K562 (cell line): ENCODE results near the gene SLC25A10. TPM values are rescaled to one million over a fixed set of nuclear protein-coding genes. Genes with fewer than 3 reads are reported as not detected.

Experiments
- ATAC-seq: fragments of 200-7000 bp; cut with Tn5 transposase; 3 replicates; pipeline ENCODE4 v1.9.1; 2020; ENCODE audit warnings: moderate library complexity
- BruUV-seq: library from RNA; stranded (reverse); fragments of 400-500 nt; replicated peaks from 2 replicates; lab custom pipeline; 2021; lab: Mats Ljungman, UMichigan
- CTCF ChIA-PET: fragments of 300-600 bp; formaldehyde crosslinking; extraction: SDS; loops from one replicate; lab custom pipeline; 2021; ENCODE audit warnings: low intra/inter-chr PET ratio; lab: Yijun Ruan, JAX
- POLR2A ChIA-PET: fragments of 300-600, 350-650 bp; sonication (Branson Sonifier 250); formaldehyde crosslinking; extraction: SDS; loops from one replicate; lab custom pipeline; 2021; ENCODE audit warnings: antibody characterized with exemption, inconsistent platforms; lab: Yijun Ruan, JAX
- DNase-seq, 4 experiments: peaks; one replicate each; pipeline versions ENCODE4 v3.0.0 to v3.0.0-alpha.2; 2011 to 2018; ENCODE audit warnings: low spot score in 3 of 4, mixed read lengths in 3 of 4; ENCODE audit errors: extremely low read depth in 1 of 4
- FAIRE-seq: peaks from 2 replicates; lab custom pipeline; 2011; peaks lifted over from hg19 to GRCh38; lab: Jason Lieb, UNC
- H2AFZ ChIP-seq: 2 replicates; pipeline ENCODE4 v1.6.0; 2011; ENCODE audit warnings: low read depth, low read length, control low read depth, inconsistent platforms
- H3K27ac ChIP-seq: fragments of 200-600 bp; 3 replicates; pipeline ENCODE4 v1.8.0; 2011; ENCODE audit warnings: low read depth, mild to moderate bottlenecking, control low read depth, inconsistent platforms, low read length, moderate library complexity, mixed read lengths; ENCODE audit errors: extremely low read depth
- H3K27me3 ChIP-seq, 2 experiments: fragments of 300-600 bp in 1 of 2; 2 replicates in 1 of 2; 3 replicates in 1 of 2; pipeline versions ENCODE4 v1.6.0 to v1.8.0; 2011; ENCODE audit warnings: inconsistent platforms in 2 of 2, low read length in 2 of 2, mild to moderate bottlenecking in 1 of 2, mixed read lengths in 1 of 2, moderate library complexity in 1 of 2; ENCODE audit not compliant: control insufficient read depth in 2 of 2, insufficient read depth in 2 of 2
- H3K36me3 ChIP-seq: fragments of 300-600 bp; 3 replicates; pipeline ENCODE4 v1.8.0; 2011; ENCODE audit warnings: mild to moderate bottlenecking, low read length, inconsistent platforms; ENCODE audit not compliant: control insufficient read depth, insufficient read depth
- H3K4me1 ChIP-seq, 2 experiments: fragments of 200-600 bp in 1 of 2; replicated peaks in 1 of 2; 2 replicates in 1 of 2; 3 replicates in 1 of 2; pipeline versions ENCODE4 v1.5.1 to v1.8.0; 2011; ENCODE audit warnings: inconsistent platforms in 2 of 2, low read length in 2 of 2, mild to moderate bottlenecking in 1 of 2, mixed read lengths in 1 of 2, moderate library complexity in 1 of 2; ENCODE audit not compliant: control insufficient read depth in 2 of 2, insufficient read depth in 2 of 2
- H3K4me2 ChIP-seq: 2 replicates; pipeline ENCODE4 v1.6.1; 2011; ENCODE audit warnings: low read length, control low read depth, inconsistent platforms, mixed read lengths; ENCODE audit not compliant: insufficient read depth
- H3K4me3 ChIP-seq: fragments of 200-600 bp; sonication (generic), shearing (Covaris generic); 2 replicates; pipeline ENCODE4 v1.5.1; 2016; ENCODE audit warnings: control low read depth, inconsistent platforms
- H3K79me2 ChIP-seq: fragments of 200-600 bp; 3 replicates; pipeline ENCODE4 v1.8.0; 2011; ENCODE audit warnings: low read length, inconsistent platforms; ENCODE audit not compliant: control insufficient read depth, insufficient read depth
- H3K9ac ChIP-seq, 2 experiments: 2 replicates each; pipeline versions ENCODE4 v1.6.0 to v1.6.1; 2011; ENCODE audit warnings: low read depth in 2 of 2, low read length in 2 of 2, control low read depth in 1 of 2, inconsistent platforms in 1 of 2, mild to moderate bottlenecking in 1 of 2, mixed read lengths in 1 of 2; ENCODE audit not compliant: insufficient read depth in 1 of 2
- H3K9me1 ChIP-seq: one replicate; pipeline ENCODE4 v1.6.0; 2011; ENCODE audit warnings: inconsistent platforms, mild to moderate bottlenecking, low read length, moderate library complexity; ENCODE audit not compliant: control insufficient read depth, insufficient read depth
- H3K9me3 ChIP-seq: replicated peaks from 2 replicates; pipeline ENCODE4 v1.5.1; 2011; ENCODE audit warnings: low read depth, low read length, inconsistent platforms; ENCODE audit not compliant: control insufficient read depth, insufficient read depth
- H4K20me1 ChIP-seq: replicated peaks from 2 replicates; pipeline ENCODE4 v1.6.1; 2011; ENCODE audit warnings: low read length, inconsistent platforms, mixed read lengths; ENCODE audit not compliant: control insufficient read depth, insufficient read depth
- FOXK1 ChIP-seq: sonication (generic); formaldehyde crosslinking; IDR thresholded peaks from 2 replicates; pipeline ENCODE4 v1.8.0; 2022; ENCODE audit warnings: missing genetic modification reagents, mild to moderate bottlenecking, borderline replicate concordance
- HDAC2 ChIP-seq: fragments of 450-650 bp; IDR thresholded peaks from 2 replicates; pipeline ENCODE4 v1.6.1; 2016; ENCODE audit warnings: mild to moderate bottlenecking
- HMBOX1 ChIP-seq: sonication (generic); IDR thresholded peaks from 2 replicates; pipeline ENCODE4 v1.6.1; 2016
- HMGXB4 ChIP-seq: sonication (generic); formaldehyde crosslinking; IDR thresholded peaks from 2 replicates; pipeline ENCODE4 v1.8.1; 2023; ENCODE audit warnings: mild to moderate bottlenecking, missing genetic modification reagents
- MITF ChIP-seq: IDR thresholded peaks from 2 replicates; pipeline ENCODE4 v1.6.1; 2014; ENCODE audit warnings: antibody characterized with exemption
- NONO ChIP-seq, 2 experiments: fragments of 200-400 bp in 1 of 2; fragments of 450-650 bp in 1 of 2; formaldehyde crosslinking in 1 of 2; IDR thresholded peaks; 2 replicates each; pipeline ENCODE4 v1.6.1; 2017; ENCODE audit warnings: low read depth in 2 of 2, mild to moderate bottlenecking in 2 of 2, moderate library complexity in 2 of 2, low read length in 1 of 2
- NR3C1 ChIP-seq: sonication (generic); formaldehyde crosslinking; IDR thresholded peaks from 2 replicates; pipeline ENCODE4 v1.8.1; 2022; ENCODE audit warnings: missing genetic modification reagents
- PHTF2 ChIP-seq: fragments of 250-450 bp; sonication (Bioruptor Pico); IDR thresholded peaks from 2 replicates; pipeline ENCODE4 v1.5.0; 2021; ENCODE audit warnings: mild to moderate bottlenecking
- TCFL5 ChIP-seq: fragments of 250-450 bp; sonication (Bioruptor Pico); conservative IDR thresholded peaks from 2 replicates; pipeline ENCODE4 v1.6.1; 2021; ENCODE audit warnings: mild to moderate bottlenecking, moderate library complexity, matching md5 sums
- ZEB2 ChIP-seq: fragments of 450-650 bp; IDR thresholded peaks from 2 replicates; pipeline ENCODE4 v1.6.1; 2016
- ZNF609 ChIP-seq: sonication (generic); formaldehyde crosslinking; IDR thresholded peaks from 2 replicates; pipeline ENCODE4 v1.8.1; 2023; ENCODE audit warnings: missing genetic modification reagents, mild to moderate bottlenecking, borderline replicate concordance
- WGBS: fragments of 100-300 bp; shearing (Covaris generic); methylation state at CpG from one replicate; pipeline ENCODE4 v1.1.6; 2016; ENCODE audit warnings: low coverage, mixed read lengths; ENCODE audit not compliant: insufficient coverage; ENCODE audit errors: missing lambda C conversion rate; 5-methylcytosine and 5-hydroxymethylcytosine counted together
- in situ Hi-C: fragments of 300-500 bp; cut with MboI; formaldehyde crosslinking; loops from 4 replicates; pipeline ENCODE4 v1.15.0; 2018; ENCODE audit warnings: inconsistent platforms, mixed read lengths
- intact Hi-C: fragments of 100-400 bp; cut with micrococcal nuclease; formaldehyde crosslinking; loops from 2 replicates; pipeline ENCODE4 v1.14.2; 2022
- polyA plus RNA-seq, 8 experiments: library from polyadenylated mRNA; depleted of rRNA in 4 of 8; stranded (reverse) in 5 of 8; unstranded in 3 of 8; fragments of >200 nt; fragmentation: Nextera tagmentation in 2 of 8; fragmentation: Illumina TruSeq in 1 of 8; extraction: Ambion mirVana in 2 of 8; extraction: Trizol in 1 of 8; gene quantifications; 2 replicates each; pipeline versions ENCODE4 v1.2.1 to v1.2.3, GENCODE V29; 2011 to 2014; ENCODE audit warnings: inconsistent platforms in 1 of 8, missing spikeins in 1 of 8
- total RNA-seq, 7 experiments: library from RNA; depleted of rRNA in 6 of 7; stranded (reverse); fragments of >200 nt in 6 of 7; fragmentation: Illumina TruSeq in 2 of 7; extraction: Trizol in 2 of 7; gene quantifications; 2 replicates each; pipeline versions ENCODE4 v1.2.1 to v1.2.3, GENCODE V29; 2011 to 2021; ENCODE audit warnings: low replicate concordance in 1 of 7

The SLC25A10 gene
- total and polyA plus RNA-seq, 9 of the 15 experiments (the other 6 are each of a cell fraction or from before 2014, with no cell fraction given) = 0.10 to 85.6 (median 34.3) TPM

- Histone ChIP-seq H3K79me2 (peaks cover 55% of the 10 kb centered on the region), H4K20me1 (peaks cover 12% of the 10 kb centered on the region; the same call in 1 of the 2 replicates), H3K27me3 (no peaks in the 10 kb centered on the region), H3K4me1 (peaks cover 13 to 61% of the 10 kb centered on the region in 2 experiments), H3K9ac (peak within 1 kb of the TSS; percentile 96 to 99), H3K4me2 (peak within 1 kb of the TSS; percentile 96), H2AFZ (peak within 1 kb of the TSS; percentile 78), H3K27ac (peak within 1 kb of the TSS; percentile 95), H3K9me1 (peaks cover 6% of the 10 kb centered on the region), H3K36me3 (peaks cover 52% of the 10 kb centered on the region; the same call in 2 of the 3 replicates), H3K4me3 (peak within 1 kb of the TSS; percentile 96), H3K9me3 (no peaks in the 10 kb centered on the region)
- intact Hi-C loops = no loop called here
- peak; percentile 96 to 100 (median 98) for DNase-seq
- peak; percentile 100 for FAIRE-seq
- in situ Hi-C loops = no loop called here
- under 1% methylated on average over 63 of the region's 112 CpGs for WGBS
- ChIA-PET CTCF (interaction anchor here (0.6 kb wide), 2 partner anchors 33 to 115 kb away, joined by 3 read pairs; no protein-coding TSS in a partner anchor), POLR2A (interaction anchor here (0.6 to 3.5 kb wide), 24 partner anchors 9 to 1080 kb away, joined by 3 to 39 read pairs (median 4); partner anchors contain the start of genes CCDC137, MRPL12 and OXLD1)
- ATAC-seq = peak; percentile 99
- no TSS peak for BruUV-seq
- TF ChIP-seq NONO (IDR thresholded peaks at IDR 0.05; ENCODE audit: low read depth in 2 of 2, low read length in 1 of 2) (peak in 1 of 2 experiments; percentile 61; a peak in 1 of 4 replicates), ZEB2 (peak; percentile 5; the same call in 1 of the 2 replicates), NR3C1 (no peak; the same call in 1 of the 2 replicates), HMGXB4 (CRISPR knock-in tag) (no peak), MITF (no peak), HDAC2 (0 out of 2 replicates have a peak, but pooled peaks have one; percentile 54), PHTF2 (CRISPR knock-in tag) (no peak), TCFL5 (CRISPR knock-in tag) (no peak), ZNF609 (CRISPR knock-in tag) (no peak), FOXK1 (CRISPR knock-in tag) (peak; percentile 7; the same call in 1 of the 2 replicates), HMBOX1 (no peak)
These were observed 28.3 kb upstream of the SLC25A10 start, which contains the start of the genes ARL16 and HGS for GRCh38 chr17:81683584-81684441. TSS of gene ARL16 (minus strand) at chr17:81683797. CDS start at chr17:81683753, 44 bp downstream. TSS of gene HGS (plus strand) at chr17:81684011. CDS start at chr17:81684067, 56 bp downstream.
